ENCODE results near the gene NUDC. TPM values are rescaled to one million over a fixed set of nuclear protein-coding genes. Genes with fewer than 3 reads are reported as not detected.

The NUDC gene
- total and polyA plus RNA-seq, 9 of the 15 experiments (the other 6 are each of a cell fraction or from before 2014, with no cell fraction given) = 9.8 to 234 (median 149) TPM

DNA sequence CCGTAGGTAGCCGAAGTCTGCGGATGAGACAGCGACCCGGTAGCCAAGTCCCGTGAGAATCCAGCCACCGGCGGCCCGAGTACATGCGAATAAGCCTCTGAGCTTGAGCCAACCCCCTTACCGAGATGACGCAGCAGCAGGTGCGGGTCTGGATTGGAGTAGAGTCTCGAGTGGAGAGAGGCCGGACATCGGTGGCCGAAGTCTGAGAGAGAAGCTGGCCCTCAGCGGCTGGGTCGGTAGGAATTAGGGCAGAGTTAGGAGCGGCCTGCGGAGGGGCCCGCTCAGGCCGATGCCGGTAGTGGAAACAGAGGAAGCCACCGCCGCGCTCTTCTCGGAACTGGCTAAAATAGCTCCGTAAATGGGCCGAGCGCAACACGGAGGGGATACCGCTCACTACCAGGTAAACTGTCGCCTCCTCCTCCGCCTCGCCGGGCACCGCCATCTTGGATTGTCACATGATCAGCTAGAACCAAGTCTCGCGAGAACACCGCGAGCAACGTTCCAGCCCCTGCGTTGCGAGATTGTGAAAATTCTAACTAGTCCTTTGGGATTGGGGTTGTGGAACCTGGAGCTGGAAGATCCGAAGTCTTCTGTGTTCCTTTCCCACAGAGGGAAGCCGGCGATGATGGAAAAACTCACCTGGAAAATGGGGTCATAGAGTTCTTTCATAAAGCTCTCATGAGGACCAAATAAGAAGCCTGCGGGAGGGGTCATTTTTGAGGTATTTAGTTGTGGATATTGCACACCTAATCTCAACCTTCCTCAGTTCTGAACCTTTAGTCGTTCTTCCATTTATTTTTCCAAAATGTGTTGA is 21.3 kb upstream of the NUDC start, which contains the start of gene GPATCH3 (continued):
- TF ChIP-seq, protein P1, sequence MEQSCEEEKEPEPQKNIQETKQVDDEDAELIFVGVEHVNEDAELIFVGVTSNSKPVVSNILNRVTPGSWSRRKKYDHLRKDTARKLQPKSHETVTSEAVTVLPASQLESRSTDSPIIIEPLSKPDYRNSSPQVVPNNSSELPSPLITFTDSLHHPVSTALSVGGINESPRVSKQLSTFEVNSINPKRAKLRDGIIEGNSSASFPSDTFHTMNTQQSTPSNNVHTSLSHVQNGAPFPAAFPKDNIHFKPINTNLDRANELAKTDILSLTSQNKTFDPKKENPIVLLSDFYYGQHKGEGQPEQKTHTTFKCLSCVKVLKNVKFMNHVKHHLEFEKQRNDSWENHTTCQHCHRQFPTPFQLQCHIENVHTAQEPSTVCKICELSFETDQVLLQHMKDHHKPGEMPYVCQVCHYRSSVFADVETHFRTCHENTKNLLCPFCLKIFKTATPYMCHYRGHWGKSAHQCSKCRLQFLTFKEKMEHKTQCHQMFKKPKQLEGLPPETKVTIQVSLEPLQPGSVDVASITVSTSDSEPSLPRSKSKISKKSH (CRISPR knock-in tag; IDR thresholded peaks at IDR 0.05) = no peak
- TF ChIP-seq NFE2 (IDR thresholded peaks at IDR 0.05; ENCODE audit: low read depth) = peak; percentile 45; the same call in 1 of the 2 replicates
- TF ChIP-seq XRCC3 (IDR thresholded peaks at IDR 0.05) = no peak
- TF ChIP-seq NFXL1 (CRISPR knock-in tag; IDR thresholded peaks at IDR 0.05) = no peak
- TF ChIP-seq, protein P2, sequence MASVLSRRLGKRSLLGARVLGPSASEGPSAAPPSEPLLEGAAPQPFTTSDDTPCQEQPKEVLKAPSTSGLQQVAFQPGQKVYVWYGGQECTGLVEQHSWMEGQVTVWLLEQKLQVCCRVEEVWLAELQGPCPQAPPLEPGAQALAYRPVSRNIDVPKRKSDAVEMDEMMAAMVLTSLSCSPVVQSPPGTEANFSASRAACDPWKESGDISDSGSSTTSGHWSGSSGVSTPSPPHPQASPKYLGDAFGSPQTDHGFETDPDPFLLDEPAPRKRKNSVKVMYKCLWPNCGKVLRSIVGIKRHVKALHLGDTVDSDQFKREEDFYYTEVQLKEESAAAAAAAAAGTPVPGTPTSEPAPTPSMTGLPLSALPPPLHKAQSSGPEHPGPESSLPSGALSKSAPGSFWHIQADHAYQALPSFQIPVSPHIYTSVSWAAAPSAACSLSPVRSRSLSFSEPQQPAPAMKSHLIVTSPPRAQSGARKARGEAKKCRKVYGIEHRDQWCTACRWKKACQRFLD (CRISPR knock-in tag; IDR thresholded peaks at IDR 0.05) = peak; percentile 97
- no peak for TF ChIP-seq RHOXF2B (CRISPR knock-in tag; conservative IDR thresholded peaks at IDR 0.05)
- TF ChIP-seq MAFG (tag; conservative IDR thresholded peaks at IDR 0.05) = no peak
- TF ChIP-seq, protein P3, sequence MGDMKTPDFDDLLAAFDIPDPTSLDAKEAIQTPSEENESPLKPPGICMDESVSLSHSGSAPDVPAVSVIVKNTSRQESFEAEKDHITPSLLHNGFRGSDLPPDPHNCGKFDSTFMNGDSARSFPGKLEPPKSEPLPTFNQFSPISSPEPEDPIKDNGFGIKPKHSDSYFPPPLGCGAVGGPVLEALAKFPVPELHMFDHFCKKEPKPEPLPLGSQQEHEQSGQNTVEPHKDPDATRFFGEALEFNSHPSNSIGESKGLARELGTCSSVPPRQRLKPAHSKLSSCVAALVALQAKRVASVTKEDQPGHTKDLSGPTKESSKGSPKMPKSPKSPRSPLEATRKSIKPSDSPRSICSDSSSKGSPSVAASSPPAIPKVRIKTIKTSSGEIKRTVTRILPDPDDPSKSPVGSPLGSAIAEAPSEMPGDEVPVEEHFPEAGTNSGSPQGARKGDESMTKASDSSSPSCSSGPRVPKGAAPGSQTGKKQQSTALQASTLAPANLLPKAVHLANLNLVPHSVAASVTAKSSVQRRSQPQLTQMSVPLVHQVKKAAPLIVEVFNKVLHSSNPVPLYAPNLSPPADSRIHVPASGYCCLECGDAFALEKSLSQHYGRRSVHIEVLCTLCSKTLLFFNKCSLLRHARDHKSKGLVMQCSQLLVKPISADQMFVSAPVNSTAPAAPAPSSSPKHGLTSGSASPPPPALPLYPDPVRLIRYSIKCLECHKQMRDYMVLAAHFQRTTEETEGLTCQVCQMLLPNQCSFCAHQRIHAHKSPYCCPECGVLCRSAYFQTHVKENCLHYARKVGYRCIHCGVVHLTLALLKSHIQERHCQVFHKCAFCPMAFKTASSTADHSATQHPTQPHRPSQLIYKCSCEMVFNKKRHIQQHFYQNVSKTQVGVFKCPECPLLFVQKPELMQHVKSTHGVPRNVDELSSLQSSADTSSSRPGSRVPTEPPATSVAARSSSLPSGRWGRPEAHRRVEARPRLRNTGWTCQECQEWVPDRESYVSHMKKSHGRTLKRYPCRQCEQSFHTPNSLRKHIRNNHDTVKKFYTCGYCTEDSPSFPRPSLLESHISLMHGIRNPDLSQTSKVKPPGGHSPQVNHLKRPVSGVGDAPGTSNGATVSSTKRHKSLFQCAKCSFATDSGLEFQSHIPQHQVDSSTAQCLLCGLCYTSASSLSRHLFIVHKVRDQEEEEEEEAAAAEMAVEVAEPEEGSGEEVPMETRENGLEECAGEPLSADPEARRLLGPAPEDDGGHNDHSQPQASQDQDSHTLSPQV (IDR thresholded peaks at IDR 0.05) = no peak; the same call in 1 of the 2 replicates
- TF ChIP-seq NCOA4 (IDR thresholded peaks at IDR 0.05; ENCODE audit: partially characterized antibody) = no peak
- no peak for TF ChIP-seq CBX5 (IDR thresholded peaks at IDR 0.05; ENCODE audit: borderline replicate concordance, low read depth)
- peak; percentile 29; the same call in 1 of the 2 replicates for TF ChIP-seq BCOR (IDR thresholded peaks at IDR 0.05)
- no peak for TF ChIP-seq MTF1 (CRISPR knock-in tag; IDR thresholded peaks at IDR 0.05; ENCODE audit: borderline replicate concordance)
- TF ChIP-seq, protein P4, sequence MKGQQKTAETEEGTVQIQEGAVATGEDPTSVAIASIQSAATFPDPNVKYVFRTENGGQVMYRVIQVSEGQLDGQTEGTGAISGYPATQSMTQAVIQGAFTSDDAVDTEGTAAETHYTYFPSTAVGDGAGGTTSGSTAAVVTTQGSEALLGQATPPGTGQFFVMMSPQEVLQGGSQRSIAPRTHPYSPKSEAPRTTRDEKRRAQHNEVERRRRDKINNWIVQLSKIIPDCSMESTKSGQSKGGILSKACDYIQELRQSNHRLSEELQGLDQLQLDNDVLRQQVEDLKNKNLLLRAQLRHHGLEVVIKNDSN (CRISPR knock-in tag; IDR thresholded peaks at IDR 0.05) = peak; percentile 98
- no peak for TF ChIP-seq ZNF174 (CRISPR knock-in tag; IDR thresholded peaks at IDR 0.05)
- TF ChIP-seq, protein P5, sequence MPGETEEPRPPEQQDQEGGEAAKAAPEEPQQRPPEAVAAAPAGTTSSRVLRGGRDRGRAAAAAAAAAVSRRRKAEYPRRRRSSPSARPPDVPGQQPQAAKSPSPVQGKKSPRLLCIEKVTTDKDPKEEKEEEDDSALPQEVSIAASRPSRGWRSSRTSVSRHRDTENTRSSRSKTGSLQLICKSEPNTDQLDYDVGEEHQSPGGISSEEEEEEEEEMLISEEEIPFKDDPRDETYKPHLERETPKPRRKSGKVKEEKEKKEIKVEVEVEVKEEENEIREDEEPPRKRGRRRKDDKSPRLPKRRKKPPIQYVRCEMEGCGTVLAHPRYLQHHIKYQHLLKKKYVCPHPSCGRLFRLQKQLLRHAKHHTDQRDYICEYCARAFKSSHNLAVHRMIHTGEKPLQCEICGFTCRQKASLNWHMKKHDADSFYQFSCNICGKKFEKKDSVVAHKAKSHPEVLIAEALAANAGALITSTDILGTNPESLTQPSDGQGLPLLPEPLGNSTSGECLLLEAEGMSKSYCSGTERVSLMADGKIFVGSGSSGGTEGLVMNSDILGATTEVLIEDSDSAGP (CRISPR knock-in tag; IDR thresholded peaks at IDR 0.05) = no peak
- peak; percentile 97 for TF ChIP-seq DIDO1 (tag; IDR thresholded peaks at IDR 0.05; ENCODE audit: low read depth)
- TF ChIP-seq, protein P6, sequence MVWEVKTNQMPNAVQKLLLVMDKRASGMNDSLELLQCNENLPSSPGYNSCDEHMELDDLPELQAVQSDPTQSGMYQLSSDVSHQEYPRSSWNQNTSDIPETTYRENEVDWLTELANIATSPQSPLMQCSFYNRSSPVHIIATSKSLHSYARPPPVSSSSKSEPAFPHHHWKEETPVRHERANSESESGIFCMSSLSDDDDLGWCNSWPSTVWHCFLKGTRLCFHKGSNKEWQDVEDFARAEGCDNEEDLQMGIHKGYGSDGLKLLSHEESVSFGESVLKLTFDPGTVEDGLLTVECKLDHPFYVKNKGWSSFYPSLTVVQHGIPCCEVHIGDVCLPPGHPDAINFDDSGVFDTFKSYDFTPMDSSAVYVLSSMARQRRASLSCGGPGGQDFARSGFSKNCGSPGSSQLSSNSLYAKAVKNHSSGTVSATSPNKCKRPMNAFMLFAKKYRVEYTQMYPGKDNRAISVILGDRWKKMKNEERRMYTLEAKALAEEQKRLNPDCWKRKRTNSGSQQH (CRISPR knock-in tag; IDR thresholded peaks at IDR 0.05) = no peak
